ENCODE results near the gene GPS2.
"Not testable (repeated sequence)": the region's sequence is repeated elsewhere in the genome, so short reads cannot be mapped to it uniquely, and the experiment has no call there.

Gene GPS2

GRCh38 chr17:7336240-7337175 is 21.3 kb upstream of the GPS2 start, which contains the start of gene ACAP1:
Gene ACAP1, plus strand, starts transcription at chr17:7336529. Its CDS starts 206 bp downstream, at chr17:7336735.
- DNase-seq (ENCODE audit: low spot score), result peak; percentile 80
- TF ChIP-seq, protein P1, sequence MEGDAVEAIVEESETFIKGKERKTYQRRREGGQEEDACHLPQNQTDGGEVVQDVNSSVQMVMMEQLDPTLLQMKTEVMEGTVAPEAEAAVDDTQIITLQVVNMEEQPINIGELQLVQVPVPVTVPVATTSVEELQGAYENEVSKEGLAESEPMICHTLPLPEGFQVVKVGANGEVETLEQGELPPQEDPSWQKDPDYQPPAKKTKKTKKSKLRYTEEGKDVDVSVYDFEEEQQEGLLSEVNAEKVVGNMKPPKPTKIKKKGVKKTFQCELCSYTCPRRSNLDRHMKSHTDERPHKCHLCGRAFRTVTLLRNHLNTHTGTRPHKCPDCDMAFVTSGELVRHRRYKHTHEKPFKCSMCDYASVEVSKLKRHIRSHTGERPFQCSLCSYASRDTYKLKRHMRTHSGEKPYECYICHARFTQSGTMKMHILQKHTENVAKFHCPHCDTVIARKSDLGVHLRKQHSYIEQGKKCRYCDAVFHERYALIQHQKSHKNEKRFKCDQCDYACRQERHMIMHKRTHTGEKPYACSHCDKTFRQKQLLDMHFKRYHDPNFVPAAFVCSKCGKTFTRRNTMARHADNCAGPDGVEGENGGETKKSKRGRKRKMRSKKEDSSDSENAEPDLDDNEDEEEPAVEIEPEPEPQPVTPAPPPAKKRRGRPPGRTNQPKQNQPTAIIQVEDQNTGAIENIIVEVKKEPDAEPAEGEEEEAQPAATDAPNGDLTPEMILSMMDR (IDR thresholded peaks at IDR 0.05; ENCODE audit: extremely low read depth, insufficient read depth, missing control alignments), result peak; percentile 11
- in situ Hi-C loops (cut with MboI; ENCODE audit: low pct_unique_long_range_greater_than_20kb, low sequenced_read_pairs, unreplicated experiment), result no loop called here

- DNase-seq (ENCODE audit: low spot score); in situ Hi-C loops (cut with MboI; ENCODE audit: low pct_unique_long_range_greater_than_20kb, low sequenced_read_pairs, unreplicated experiment): not testable (repeated sequence)
Observed at GRCh38 chr17:7335765-7336164, 20.6 kb upstream of the GPS2 start.

- TF ChIP-seq, protein P1 (IDR thresholded peaks at IDR 0.05; ENCODE audit: extremely low read depth, insufficient read depth, missing control alignments), result no peak
- no peak for DNase-seq (ENCODE audit: low spot score)
- in situ Hi-C loops (cut with MboI; ENCODE audit: low pct_unique_long_range_greater_than_20kb, low sequenced_read_pairs, unreplicated experiment), result no loop called here
Observed at GRCh38 chr17:7334938-7335538, 19.9 kb upstream of the GPS2 start.

GRCh38 chr17:7332600-7333069 is 17.5 kb upstream of the GPS2 start:
- DNase-seq (ENCODE audit: low spot score); in situ Hi-C loops (cut with MboI; ENCODE audit: low pct_unique_long_range_greater_than_20kb, low sequenced_read_pairs, unreplicated experiment): not testable (repeated sequence)

GRCh38 chr17:7332111-7332510 is 17.0 kb upstream of the GPS2 start:
- DNase-seq (ENCODE audit: low spot score), result no peak
- TF ChIP-seq, protein P1 (IDR thresholded peaks at IDR 0.05; ENCODE audit: extremely low read depth, insufficient read depth, missing control alignments), result no peak
- in situ Hi-C loops (cut with MboI; ENCODE audit: low pct_unique_long_range_greater_than_20kb, low sequenced_read_pairs, unreplicated experiment), result no loop called here

GRCh38 chr17:7330638-7331015 is 15.5 kb upstream of the GPS2 start:
- TF ChIP-seq, protein P1 (IDR thresholded peaks at IDR 0.05; ENCODE audit: extremely low read depth, insufficient read depth, missing control alignments), result no peak
- no peak for DNase-seq (ENCODE audit: low spot score)
- in situ Hi-C loops (cut with MboI; ENCODE audit: low pct_unique_long_range_greater_than_20kb, low sequenced_read_pairs, unreplicated experiment), result no loop called here

DNA sequence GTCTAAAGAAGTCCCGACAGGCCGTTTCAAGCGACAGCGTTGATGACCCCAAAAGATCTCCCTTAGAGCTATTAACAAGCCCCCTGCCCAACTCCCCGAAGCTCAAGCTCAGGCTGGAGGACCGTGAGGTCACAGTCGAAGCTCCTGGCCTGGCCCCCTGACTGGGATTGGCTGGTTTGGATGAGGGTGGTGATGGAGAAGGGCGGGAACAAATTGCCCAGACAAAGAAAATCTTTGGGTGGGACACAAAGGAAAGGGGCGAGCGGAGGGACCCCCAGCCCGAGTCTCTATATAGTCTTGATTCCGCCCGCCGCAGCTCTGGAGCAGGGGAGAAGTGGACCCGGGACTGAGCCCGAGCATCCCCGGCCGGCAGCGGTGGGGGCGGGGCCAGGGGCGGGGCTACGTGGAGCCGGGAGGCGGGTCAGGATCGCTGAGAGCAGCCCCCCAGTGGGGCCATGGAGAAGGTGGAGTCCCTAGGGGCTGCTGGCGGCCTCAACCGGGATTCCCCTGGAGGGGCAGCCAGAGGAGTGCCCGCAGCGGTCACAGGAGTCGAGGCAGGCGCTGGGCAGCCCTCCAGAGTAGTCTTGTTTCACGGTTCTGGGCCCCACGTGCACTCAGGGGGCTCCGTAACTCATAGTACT is 15.0 kb upstream of the GPS2 start:
- peak; percentile 90 for DNase-seq (ENCODE audit: low spot score)
- TF ChIP-seq, protein P1 (IDR thresholded peaks at IDR 0.05; ENCODE audit: extremely low read depth, insufficient read depth, missing control alignments), result no peak
- in situ Hi-C loops (cut with MboI; ENCODE audit: low pct_unique_long_range_greater_than_20kb, low sequenced_read_pairs, unreplicated experiment), result no loop called here
